GM10266 (cell line): ENCODE data around the gene DNAH10.

Experiments used
- DNase-seq: peaks from one replicate; pipeline ENCODE4 v3.0.0; 2012; ENCODE audit errors: extremely low spot score
- TF ChIP-seq, protein P1 (sequence below): IDR thresholded peaks from 2 replicates; pipeline ENCODE4 v1.5.1; 2012; ENCODE audit warnings: mild to moderate bottlenecking, low read depth; ENCODE audit not compliant: control insufficient read depth, insufficient read depth; ENCODE audit errors: missing control alignments

Gene DNAH10

DNA sequence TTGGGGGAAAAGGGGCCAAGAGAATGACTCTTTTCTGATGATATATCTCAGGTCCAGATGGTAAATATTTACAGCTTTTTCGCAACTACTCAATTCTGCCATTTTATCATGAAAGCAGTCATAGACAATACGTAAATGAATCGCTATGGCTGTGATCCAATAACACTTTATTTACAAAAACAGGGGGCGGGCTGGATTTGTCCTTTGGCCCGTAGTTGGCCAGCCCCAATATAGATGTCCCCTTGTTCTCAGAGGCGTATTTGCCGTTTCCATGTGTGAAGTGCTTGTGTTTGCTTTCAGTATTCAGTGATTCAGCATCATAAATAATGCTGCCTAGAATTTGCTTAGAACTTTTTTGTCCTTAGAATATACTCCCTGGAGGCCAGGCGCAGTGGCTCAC lies 133.3 kb downstream of the DNAH10 start:
- TF ChIP-seq, protein P1, sequence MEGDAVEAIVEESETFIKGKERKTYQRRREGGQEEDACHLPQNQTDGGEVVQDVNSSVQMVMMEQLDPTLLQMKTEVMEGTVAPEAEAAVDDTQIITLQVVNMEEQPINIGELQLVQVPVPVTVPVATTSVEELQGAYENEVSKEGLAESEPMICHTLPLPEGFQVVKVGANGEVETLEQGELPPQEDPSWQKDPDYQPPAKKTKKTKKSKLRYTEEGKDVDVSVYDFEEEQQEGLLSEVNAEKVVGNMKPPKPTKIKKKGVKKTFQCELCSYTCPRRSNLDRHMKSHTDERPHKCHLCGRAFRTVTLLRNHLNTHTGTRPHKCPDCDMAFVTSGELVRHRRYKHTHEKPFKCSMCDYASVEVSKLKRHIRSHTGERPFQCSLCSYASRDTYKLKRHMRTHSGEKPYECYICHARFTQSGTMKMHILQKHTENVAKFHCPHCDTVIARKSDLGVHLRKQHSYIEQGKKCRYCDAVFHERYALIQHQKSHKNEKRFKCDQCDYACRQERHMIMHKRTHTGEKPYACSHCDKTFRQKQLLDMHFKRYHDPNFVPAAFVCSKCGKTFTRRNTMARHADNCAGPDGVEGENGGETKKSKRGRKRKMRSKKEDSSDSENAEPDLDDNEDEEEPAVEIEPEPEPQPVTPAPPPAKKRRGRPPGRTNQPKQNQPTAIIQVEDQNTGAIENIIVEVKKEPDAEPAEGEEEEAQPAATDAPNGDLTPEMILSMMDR, result no peak
- DNase-seq, result no peak

DNA sequence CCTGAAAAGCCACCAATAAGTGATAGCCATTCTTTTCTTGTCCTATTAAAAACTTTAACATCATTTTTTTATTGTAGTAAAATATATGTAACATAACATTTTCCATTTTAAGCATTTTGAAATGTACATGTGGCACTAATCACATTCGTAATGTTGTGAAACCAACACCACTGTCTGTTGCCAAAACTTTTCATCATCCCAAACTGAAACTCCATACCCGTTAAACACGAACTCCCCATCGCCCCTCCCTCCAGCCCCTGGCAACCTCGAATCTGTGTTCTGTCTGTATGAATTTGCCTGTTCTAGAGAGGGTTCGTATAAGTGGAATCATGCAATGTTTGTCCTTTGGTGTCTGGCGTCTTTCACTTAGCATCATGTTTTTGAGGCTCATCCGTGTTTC lies 134.7 kb downstream of the DNAH10 start:
- no peak for DNase-seq
- TF ChIP-seq, protein P1, result no peak

DNA sequence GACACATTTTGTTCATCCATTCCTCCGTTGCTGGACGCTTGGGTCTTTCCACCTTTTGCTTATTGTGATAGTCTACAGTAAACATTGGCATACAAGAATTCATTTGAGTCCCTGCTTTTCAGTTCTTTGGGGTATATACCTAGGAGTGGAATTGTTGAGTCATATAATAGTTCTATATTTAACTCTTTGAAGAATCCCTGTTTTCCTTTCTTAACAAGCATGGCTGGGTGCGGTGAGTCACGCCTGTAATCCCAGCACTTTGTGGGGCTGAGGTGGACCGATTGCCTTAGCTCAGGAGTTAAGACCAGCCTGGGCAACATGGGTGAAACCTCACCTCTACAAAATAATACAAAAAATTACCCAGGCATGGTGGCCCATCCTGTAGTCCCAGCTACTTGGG lies 135.1 kb downstream of the DNAH10 start:
- TF ChIP-seq, protein P1, result no peak
- DNase-seq, result no peak

DNA sequence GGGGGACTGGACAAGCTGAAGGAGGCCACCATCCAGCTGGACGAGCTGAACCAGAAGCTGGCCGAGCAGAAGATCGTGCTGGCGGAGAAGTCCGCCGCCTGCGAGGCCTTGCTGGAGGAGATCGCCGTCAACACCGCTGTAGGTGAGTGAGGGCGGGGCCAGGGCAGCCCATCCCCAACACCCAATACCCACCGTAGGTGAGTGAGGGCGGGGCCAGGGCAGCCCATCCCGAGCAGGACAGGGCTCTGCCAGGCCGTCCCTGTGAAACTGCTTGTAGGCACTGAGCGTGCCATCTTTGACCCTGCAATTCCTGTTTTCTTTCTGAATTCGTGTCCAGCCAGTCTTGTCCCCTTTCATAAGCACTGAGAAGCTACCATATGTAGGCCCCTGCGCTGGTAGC lies 136.6 kb downstream of the DNAH10 start:
- TF ChIP-seq, protein P1, result no peak
- no peak for DNase-seq

DNA sequence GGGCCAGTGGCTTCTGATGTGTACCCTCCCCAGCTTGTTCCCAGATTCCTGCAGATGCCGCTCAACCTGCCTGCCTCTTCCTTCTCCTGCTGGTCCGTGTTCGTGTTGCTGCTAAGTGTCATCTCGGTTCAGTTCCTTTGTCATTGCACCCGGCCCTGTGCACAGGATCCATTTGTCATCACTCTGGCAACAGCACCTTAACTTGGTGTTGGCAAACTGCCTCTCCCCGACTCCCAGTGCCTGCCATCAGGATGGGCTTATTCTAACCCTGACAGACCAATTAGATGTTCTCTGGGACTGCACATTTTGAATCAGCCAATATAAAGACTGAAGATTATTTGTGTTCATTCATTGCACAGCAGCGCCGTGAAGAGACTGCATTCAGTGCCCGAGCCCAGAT lies 137.3 kb downstream of the DNAH10 start:
- no peak for DNase-seq
- TF ChIP-seq, protein P1, result no peak

DNA sequence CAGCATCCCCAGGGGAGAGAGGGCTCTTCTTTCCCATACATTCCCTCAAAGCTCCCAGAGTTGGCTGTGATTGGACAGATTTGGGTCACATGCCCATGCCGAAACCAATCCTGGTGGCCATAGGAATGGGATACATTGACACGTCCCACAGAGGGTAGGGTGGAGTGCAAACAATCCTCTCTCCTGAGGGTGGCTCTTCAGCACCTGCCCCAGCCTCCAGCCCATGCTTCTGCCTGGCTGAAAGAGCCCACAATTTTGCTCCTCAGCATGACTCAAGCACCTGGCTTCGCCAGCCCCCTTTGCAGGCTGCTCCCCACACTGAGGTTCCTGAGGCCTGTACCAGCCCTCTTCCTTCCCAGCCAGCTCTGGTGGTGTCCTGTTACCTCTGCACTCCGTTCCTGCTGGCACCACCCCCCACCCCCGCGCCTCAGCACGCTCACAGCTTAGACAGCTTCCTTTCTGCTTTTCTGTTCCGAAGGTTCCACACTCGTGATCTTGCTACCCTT lies 138.8 kb downstream of the DNAH10 start:
- TF ChIP-seq, protein P1, result no peak
- DNase-seq, result no peak

DNA sequence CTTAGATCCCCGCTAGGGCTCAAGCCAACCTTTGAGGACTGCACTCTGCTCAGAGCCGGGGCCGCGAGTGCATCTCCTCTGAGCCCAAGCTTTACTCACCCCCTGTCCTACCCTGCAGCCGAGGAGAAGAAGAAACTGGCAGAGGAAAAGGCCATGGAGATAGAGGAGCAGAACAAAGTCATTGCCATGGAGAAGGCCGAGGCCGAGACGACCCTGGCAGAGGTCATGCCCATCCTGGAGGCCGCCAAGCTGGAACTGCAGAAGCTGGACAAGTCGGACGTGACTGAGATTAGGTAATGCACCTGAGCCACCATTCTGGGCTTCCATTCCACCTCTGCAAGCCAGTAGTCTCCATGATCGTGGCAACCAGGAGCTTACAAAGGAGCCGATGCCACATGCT lies 140.7 kb downstream of the DNAH10 start:
- no peak for DNase-seq
- TF ChIP-seq, protein P1, result no peak
